GM12865 (cell line): ENCODE measurements around the gene ZNHIT6.

Experiments
- DNase-seq: peaks from one replicate; pipeline ENCODE4 v3.0.0; 2010; ENCODE audit warnings: low read depth
- H3K4me3 ChIP-seq: 2 replicates; pipeline ENCODE4 v1.5.1; 2011; ENCODE audit warnings: mild to moderate bottlenecking, low read depth, low read length, control low read depth
- TF ChIP-seq, protein P1 (sequence below): IDR thresholded peaks from 2 replicates; pipeline ENCODE4 v1.5.1; 2011; ENCODE audit warnings: low read length, control low read depth, low read depth, inconsistent platforms; ENCODE audit not compliant: insufficient read depth; ENCODE audit errors: missing control alignments

Gene ZNHIT6

DNA sequence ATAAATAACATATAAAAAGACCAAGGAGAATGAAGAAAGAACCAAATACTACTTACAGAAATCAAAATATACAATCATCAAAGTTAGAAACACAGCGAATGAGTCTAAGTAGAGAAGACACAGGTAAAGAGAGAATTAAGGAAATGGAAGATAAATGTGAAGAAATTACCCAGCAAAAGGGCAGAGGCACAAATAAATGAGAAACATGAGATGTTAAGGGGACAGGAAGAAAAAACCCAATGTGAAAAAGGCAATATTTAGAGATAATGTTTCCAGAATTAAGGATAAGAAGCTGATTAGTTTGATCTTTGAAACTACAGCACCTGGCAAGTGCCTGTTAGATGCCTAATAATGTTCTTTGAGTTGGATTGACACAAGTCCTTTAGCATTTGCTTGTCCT lies 86.8 kb downstream of the ZNHIT6 start:
- TF ChIP-seq, protein P1, sequence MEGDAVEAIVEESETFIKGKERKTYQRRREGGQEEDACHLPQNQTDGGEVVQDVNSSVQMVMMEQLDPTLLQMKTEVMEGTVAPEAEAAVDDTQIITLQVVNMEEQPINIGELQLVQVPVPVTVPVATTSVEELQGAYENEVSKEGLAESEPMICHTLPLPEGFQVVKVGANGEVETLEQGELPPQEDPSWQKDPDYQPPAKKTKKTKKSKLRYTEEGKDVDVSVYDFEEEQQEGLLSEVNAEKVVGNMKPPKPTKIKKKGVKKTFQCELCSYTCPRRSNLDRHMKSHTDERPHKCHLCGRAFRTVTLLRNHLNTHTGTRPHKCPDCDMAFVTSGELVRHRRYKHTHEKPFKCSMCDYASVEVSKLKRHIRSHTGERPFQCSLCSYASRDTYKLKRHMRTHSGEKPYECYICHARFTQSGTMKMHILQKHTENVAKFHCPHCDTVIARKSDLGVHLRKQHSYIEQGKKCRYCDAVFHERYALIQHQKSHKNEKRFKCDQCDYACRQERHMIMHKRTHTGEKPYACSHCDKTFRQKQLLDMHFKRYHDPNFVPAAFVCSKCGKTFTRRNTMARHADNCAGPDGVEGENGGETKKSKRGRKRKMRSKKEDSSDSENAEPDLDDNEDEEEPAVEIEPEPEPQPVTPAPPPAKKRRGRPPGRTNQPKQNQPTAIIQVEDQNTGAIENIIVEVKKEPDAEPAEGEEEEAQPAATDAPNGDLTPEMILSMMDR = no peak
- no peak for DNase-seq

GRCh38 chr1:85617633-85618100 lies 90.6 kb downstream of the ZNHIT6 start:
- no peak overlapping the region for H3K4me3 ChIP-seq
- TF ChIP-seq, protein P1 = no peak
- DNase-seq = no peak

More for the DNA sequence above, 86.8 kb downstream of the ZNHIT6 start:
- H3K4me3 ChIP-seq = no peak overlapping the region

GRCh38 chr1:85616736-85617135 lies 91.5 kb downstream of the ZNHIT6 start:
- TF ChIP-seq, protein P1 = no peak
- no peak for DNase-seq
- H3K4me3 ChIP-seq = no peak overlapping the region

DNA sequence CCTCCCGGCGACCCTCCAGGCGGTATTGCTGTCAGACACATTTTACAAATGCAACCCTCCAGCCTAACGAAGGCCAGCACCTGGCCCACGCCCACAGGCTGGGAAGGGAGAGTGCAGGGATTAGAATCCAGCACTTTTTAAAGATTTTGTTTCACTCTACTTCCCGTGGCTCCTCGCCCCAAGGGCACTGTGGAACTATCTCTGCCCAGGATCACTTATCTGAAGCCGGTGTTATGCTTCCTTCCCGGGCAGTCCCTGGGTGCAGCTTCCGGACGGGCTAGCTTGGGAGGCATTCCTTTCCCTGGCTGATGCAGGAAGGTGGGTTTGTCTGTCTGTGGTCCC lies 91.9 kb downstream of the ZNHIT6 start:
- TF ChIP-seq, protein P1 = no peak
- DNase-seq = no peak

GRCh38 chr1:85615586-85616363 lies 92.5 kb downstream of the ZNHIT6 start:
- TF ChIP-seq, protein P1 = no peak
- DNase-seq = no peak
- no peak overlapping the region for H3K4me3 ChIP-seq

More for the DNA sequence above, 91.9 kb downstream of the ZNHIT6 start:
- no peak overlapping the region for H3K4me3 ChIP-seq

DNA sequence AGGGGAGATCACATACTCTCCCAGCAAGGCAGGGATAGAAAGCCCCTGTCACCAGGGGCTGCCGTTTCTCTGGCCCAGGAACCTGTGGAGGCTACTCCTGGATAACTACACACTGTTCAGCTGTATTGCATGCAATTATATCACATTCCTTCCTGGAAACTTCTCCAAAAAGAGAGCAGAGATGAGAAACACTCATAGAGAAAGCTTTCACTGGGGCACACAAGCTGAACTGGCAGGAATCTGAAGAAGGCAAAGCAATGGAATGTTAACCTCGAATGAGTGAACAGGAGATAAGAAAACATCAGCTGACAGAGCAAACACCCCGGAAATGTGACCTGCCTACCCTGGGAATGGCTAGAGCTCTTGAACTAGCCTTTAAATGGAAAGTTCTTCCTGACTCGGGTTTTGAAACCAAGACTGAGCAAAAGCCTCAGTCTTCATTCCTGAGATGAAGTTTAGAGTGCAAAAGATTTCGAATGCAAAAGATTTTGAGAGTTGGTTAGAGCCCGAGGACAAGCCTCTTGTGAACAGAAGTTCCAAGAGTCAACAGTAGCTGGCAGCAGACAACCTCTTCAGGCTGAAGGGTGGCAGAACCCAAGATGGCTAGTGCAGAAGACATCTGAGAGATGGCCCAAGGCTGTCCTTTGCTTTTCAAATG lies 95.4 kb downstream of the ZNHIT6 start:
- H3K4me3 ChIP-seq = no peak overlapping the region
- peak; percentile 45 for DNase-seq
- TF ChIP-seq, protein P1 = peak; percentile 49
